Muscle of leg (tissue), 11 donors: Measurements from ENCODE around the gene CYTH1. TPM values are rescaled to one million over a fixed set of nuclear protein-coding genes. Genes with fewer than 3 reads are reported as not detected.
A peak's percentile ranks its signal among the peaks of the same experiment; 100 is the strongest.
"Not testable (repeated sequence)": the region's sequence is repeated elsewhere in the genome, so short reads cannot be mapped to it uniquely, and the experiment has no call there.

Experiments
- DNase-seq: peaks from one replicate; pipeline ENCODE4 v3.0.0; 2013
- H3K27ac ChIP-seq: one replicate; pipeline ENCODE4 v1.5.1; 2013; ENCODE audit warnings: mild to moderate bottlenecking, low read length, control low read depth
- H3K27me3 ChIP-seq: one replicate; pipeline ENCODE4 v1.6.1; 2013; ENCODE audit warnings: low read length; ENCODE audit not compliant: control insufficient read depth, insufficient read depth
- H3K36me3 ChIP-seq: one replicate; pipeline ENCODE4 v1.6.1; 2013; ENCODE audit warnings: low read length; ENCODE audit not compliant: control insufficient read depth, insufficient read depth
- H3K4me1 ChIP-seq: one replicate; pipeline ENCODE4 v1.6.1; 2013; ENCODE audit warnings: low read length; ENCODE audit not compliant: control insufficient read depth, insufficient read depth
- H3K4me3 ChIP-seq: one replicate; pipeline ENCODE4 v1.5.1; 2013; ENCODE audit warnings: low read length, control low read depth
- H3K9me3 ChIP-seq: replicated peaks from 2 replicates; pipeline ENCODE4 v1.6.1; 2013; ENCODE audit warnings: low read depth, low read length; ENCODE audit not compliant: control insufficient read depth
- WGBS: methylation state at CpG from one replicate; pipeline ENCODE4 v1.1.5; 2013; ENCODE audit warnings: missing lambda C conversion rate; ENCODE audit not compliant: insufficient coverage; 5-methylcytosine and 5-hydroxymethylcytosine counted together
- polyA plus RNA-seq, 8 donors: library from polyadenylated mRNA; unstranded; fragments of 120-200 nt; gene quantifications; one replicate each; pipeline versions ENCODE4 v1.2.1 to v1.2.3, GENCODE V29; 2013; ENCODE audit warnings: inconsistent platforms in 1 of 8, low replicate concordance in 1 of 8; ENCODE audit not compliant: insufficient read length in 8 of 8, insufficient read depth in 1 of 8
- total RNA-seq: library from RNA; stranded (reverse); fragments of 120-200 nt; gene quantifications from one replicate; pipeline ENCODE4 v1.2.4, GENCODE V29; 2013

Gene CYTH1
- total and polyA plus RNA-seq, 9 donors = 17.3 to 26.9 (median 21.1) TPM

DNA sequence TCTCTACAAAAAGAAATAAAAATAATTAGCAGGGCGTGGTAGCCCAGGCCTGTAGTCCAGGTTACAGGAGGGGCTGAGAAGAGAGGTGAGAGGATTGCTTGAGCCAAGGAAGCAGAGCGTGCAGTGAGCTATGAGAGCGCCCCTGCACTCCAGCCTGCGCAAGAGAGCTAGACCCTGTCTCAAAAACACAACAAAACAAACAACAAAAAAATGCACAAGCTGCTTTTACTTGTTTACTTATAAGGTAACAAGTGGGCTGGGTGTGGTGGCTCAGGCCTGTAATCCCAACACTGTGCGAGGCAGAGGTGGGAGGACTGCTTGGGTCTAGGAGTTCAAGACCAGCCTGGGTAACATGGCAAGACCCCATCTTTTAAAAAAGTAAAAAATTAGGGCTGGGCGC, 1.7 kb downstream of the CYTH1 start:
- no peaks in the 10 kb centered on the region for H3K9me3 ChIP-seq
- peak overlapping the region; percentile 55 for H3K27ac ChIP-seq
- peaks cover 16% of the 10 kb centered on the region for H3K4me1 ChIP-seq
- no peaks in the 10 kb centered on the region for H3K36me3 ChIP-seq
- 100% methylated on average over 2 of the region's 6 CpGs for WGBS
- no peaks in the 10 kb centered on the region for H3K27me3 ChIP-seq
- H3K4me3 ChIP-seq = no peak overlapping the region
- no peak for DNase-seq

DNA sequence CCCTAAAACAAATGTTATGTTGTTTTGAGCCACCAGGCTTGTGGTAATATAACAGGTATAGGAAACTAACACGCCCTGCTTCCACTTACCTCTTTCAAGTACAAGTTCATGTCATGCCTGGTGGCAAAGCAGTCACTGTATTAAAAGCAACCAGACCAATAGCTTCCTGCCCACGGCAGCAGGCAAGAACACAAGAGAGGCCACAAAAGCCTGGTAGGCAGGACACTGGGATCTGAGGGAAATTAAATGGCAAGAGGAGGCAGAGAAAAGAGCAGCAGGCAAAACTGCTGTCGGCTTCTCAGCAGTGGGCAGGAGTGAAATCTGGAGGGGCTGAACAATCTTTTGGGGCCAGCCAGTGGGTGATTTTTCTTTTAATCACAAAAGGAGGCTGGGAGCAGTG, 2.2 kb downstream of the CYTH1 start:
- H3K27me3 ChIP-seq = no peaks in the 10 kb centered on the region
- no peak for DNase-seq
- H3K4me1 ChIP-seq = peaks cover 19% of the 10 kb centered on the region
- peak overlapping the region; percentile 55 for H3K27ac ChIP-seq
- no peaks in the 10 kb centered on the region for H3K9me3 ChIP-seq
- no peaks in the 10 kb centered on the region for H3K36me3 ChIP-seq
- 71% methylated on average over 1 of the region's 3 CpGs for WGBS
- no peak overlapping the region for H3K4me3 ChIP-seq

GRCh38 chr17:78779286-78779651, 2.8 kb downstream of the CYTH1 start:
- not testable (repeated sequence) for H3K27ac ChIP-seq, H3K36me3 ChIP-seq, H3K27me3 ChIP-seq, DNase-seq, H3K4me3 ChIP-seq, H3K9me3 ChIP-seq
- H3K4me1 ChIP-seq = peaks cover 20% of the 10 kb centered on the region
- WGBS = no CpG with 5 or more reads among the region's 5 CpGs

GRCh38 chr17:78777881-78778280, 4.2 kb downstream of the CYTH1 start:
- peaks cover 13% of the 10 kb centered on the region for H3K4me1 ChIP-seq

GRCh38 chr17:78774956-78775571, 7.0 kb downstream of the CYTH1 start:
- 79% methylated on average over 7 of the region's 12 CpGs for WGBS
- peak overlapping the region; percentile 44 for H3K27ac ChIP-seq
- no peaks in the 10 kb centered on the region for H3K36me3 ChIP-seq
- H3K4me3 ChIP-seq = no peak overlapping the region
- H3K27me3 ChIP-seq = no peaks in the 10 kb centered on the region
- H3K4me1 ChIP-seq = peaks cover 5% of the 10 kb centered on the region
- DNase-seq = no peak
- no peaks in the 10 kb centered on the region for H3K9me3 ChIP-seq

More at GRCh38 chr17:78777881-78778280, 4.2 kb downstream of the CYTH1 start:
- H3K27me3 ChIP-seq = no peaks in the 10 kb centered on the region
- H3K27ac ChIP-seq = no peak overlapping the region
- no peak overlapping the region for H3K4me3 ChIP-seq
- H3K36me3 ChIP-seq = no peaks in the 10 kb centered on the region
- no CpG with 5 or more reads among the region's 4 CpGs for WGBS
- no peak for DNase-seq
- no peaks in the 10 kb centered on the region for H3K9me3 ChIP-seq

- DNase-seq = no peak
- WGBS = 91% methylated on average over 2 of the region's 2 CpGs
- no peaks in the 10 kb centered on the region for H3K36me3 ChIP-seq
- H3K27ac ChIP-seq = no peak overlapping the region
- H3K4me3 ChIP-seq = no peak overlapping the region
- H3K27me3 ChIP-seq = no peaks in the 10 kb centered on the region
- peaks cover 3% of the 10 kb centered on the region for H3K4me1 ChIP-seq
- no peaks in the 10 kb centered on the region for H3K9me3 ChIP-seq
These were observed 7.6 kb downstream of the CYTH1 start for GRCh38 chr17:78774453-78774852.

- Histone ChIP-seq H3K27me3 (no peaks in the 10 kb centered on the region), H3K4me3 (no peak overlapping the region), H3K9me3 (no peaks in the 10 kb centered on the region), H3K36me3 (no peaks in the 10 kb centered on the region), H3K27ac (peak overlapping the region; percentile 8), H3K4me1 (peaks cover 21% of the 10 kb centered on the region)
- DNase-seq = no peak
- 80% methylated on average over 1 of the region's 6 CpGs for whole genome bisulfite sequencing
These were observed 10.2 kb downstream of the CYTH1 start for GRCh38 chr17:78771758-78772382.

DNA sequence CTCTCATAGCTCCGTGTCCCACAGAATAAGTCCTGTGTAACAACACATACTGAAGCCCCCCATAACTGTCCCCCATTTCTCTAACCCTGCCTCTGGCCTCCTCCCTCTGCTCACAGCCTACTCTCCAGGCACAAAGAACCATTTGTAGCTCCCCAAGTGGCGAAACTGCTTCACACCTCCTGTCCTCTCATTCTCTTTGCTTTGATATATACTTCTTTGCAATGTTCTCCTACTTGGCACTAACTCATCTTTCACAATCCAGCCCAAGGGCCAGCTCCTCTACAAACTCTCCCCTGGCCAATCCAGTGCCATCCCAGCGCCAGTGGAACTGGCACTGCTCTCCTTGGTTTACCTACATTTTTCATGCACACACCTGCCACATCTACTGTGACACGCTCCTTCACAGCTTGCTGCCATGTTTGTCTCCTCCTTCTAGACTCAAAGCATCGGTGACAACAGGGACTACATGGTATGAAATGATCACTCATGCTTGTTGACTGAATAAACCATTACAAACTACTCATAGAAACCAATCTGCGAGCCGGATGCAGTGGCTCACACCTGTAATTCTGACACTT, 12.8 kb downstream of the CYTH1 start:
- Histone ChIP-seq H3K9me3 (no peaks in the 10 kb centered on the region), H3K27me3 (no peaks in the 10 kb centered on the region), H3K4me3 (no peak overlapping the region), H3K4me1 (peaks cover 35% of the 10 kb centered on the region), H3K27ac (no peak overlapping the region), H3K36me3 (no peaks in the 10 kb centered on the region)
- DNase-seq = no peak
- WGBS = 92% methylated on average over 6 of the region's 7 CpGs

- Histone ChIP-seq H3K36me3 (no peaks in the 10 kb centered on the region), H3K9me3 (peaks cover under 1% of the 10 kb centered on the region), H3K27ac (peak overlapping the region; percentile 49), H3K27me3 (no peaks in the 10 kb centered on the region), H3K4me3 (no peak overlapping the region), H3K4me1 (peaks cover 37% of the 10 kb centered on the region)
- no CpG with 5 or more reads among the region's 4 CpGs for WGBS
- DNase-seq = peak; percentile 46
These were observed 14.3 kb downstream of the CYTH1 start for GRCh38 chr17:78767806-78768205.

DNA sequence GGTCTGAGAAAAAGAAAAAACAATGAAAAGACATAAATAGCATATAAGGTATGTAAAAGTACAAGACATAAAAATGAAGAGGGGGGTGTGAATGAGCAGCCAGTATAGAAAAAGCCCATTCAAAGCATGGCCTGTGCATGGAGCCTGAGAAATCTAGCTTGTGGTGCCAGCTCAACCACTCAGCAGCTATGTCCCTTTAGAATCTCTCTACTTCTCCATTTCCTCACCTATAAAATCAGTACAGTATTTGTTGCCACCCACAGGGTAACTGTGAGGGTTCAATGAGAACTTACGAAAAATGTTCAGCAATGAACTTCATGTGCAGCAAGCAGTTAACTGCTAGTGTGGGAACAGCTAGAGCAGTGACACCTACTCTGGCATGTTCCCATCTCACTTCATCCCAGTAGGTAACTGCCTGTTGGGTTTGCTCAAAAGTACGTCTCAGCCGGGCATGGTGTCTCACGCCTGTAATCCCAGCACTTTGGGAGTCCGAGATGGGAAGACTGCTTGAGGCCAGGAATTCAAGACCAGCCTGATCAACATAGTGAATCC, 15.3 kb downstream of the CYTH1 start:
- peaks cover 2% of the 10 kb centered on the region for H3K9me3 ChIP-seq
- no peak overlapping the region for H3K4me3 ChIP-seq
- 81% methylated on average over 5 of the region's 5 CpGs for WGBS
- no peaks in the 10 kb centered on the region for H3K27me3 ChIP-seq
- no peak overlapping the region for H3K27ac ChIP-seq
- DNase-seq = no peak
- peaks cover 40% of the 10 kb centered on the region for H3K4me1 ChIP-seq
- no peaks in the 10 kb centered on the region for H3K36me3 ChIP-seq
